Peyer's patch (tissue), 4 donors: Measurements from ENCODE around the gene RGL1.

Experiments
- POLR2A ChIP-seq, 2 donors: fragments of 450-650 bp; IDR thresholded peaks; one replicate each; pipeline ENCODE4 v1.5.1; 2017; ENCODE audit warnings: antibody characterized with exemption in 2 of 2, mild to moderate bottlenecking in 2 of 2, moderate library complexity in 2 of 2
- TF ChIP-seq, protein P1 (sequence below), 6 experiments: fragments of 450-650 bp in 4 of 6; fragments of 200-600 bp in 2 of 6; sonication (generic) in 1 of 6; IDR thresholded peaks; one replicate each; pipeline ENCODE4 v1.5.1; 2017 to 2019; ENCODE audit warnings: antibody characterized with exemption in 6 of 6, mild to moderate bottlenecking in 3 of 6, moderate library complexity in 1 of 6

DNA sequence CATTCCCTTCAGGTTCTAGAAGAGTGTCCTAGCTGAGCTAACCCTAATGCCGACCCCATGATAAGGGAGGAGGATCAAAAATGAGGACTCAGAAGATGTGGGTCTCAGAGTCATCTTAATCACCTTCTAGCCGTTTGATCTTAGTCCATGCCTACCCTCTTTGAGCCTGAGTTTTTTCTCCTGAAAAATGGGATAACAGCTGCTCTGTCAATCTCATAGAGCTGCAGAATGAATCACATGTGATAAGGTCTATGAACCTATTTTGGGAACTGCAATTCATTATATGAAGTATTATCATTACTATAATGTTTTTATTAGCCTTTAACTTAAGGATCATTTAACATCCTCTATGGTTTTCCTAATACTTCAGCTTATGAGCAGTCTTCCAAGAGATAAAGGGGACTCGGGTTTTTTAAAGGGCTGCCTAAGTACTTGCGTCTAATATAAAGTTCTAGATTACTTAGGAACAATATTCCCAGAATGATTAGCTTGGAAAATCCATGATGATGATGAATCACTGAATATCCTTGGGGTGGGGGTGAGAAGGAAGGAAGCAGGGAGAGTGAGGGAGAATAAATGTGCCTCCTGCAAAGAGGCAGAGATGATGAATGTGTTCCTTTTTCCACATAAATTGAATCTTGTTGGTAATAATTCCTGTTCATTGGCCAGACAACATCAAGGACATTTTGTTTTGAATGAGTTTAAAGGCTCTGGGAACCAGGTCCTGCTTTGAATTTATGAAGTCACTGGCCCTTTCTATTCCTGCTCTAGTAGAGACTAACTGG is 165.8 kb downstream of the RGL1 start:
- TF ChIP-seq, protein P1, sequence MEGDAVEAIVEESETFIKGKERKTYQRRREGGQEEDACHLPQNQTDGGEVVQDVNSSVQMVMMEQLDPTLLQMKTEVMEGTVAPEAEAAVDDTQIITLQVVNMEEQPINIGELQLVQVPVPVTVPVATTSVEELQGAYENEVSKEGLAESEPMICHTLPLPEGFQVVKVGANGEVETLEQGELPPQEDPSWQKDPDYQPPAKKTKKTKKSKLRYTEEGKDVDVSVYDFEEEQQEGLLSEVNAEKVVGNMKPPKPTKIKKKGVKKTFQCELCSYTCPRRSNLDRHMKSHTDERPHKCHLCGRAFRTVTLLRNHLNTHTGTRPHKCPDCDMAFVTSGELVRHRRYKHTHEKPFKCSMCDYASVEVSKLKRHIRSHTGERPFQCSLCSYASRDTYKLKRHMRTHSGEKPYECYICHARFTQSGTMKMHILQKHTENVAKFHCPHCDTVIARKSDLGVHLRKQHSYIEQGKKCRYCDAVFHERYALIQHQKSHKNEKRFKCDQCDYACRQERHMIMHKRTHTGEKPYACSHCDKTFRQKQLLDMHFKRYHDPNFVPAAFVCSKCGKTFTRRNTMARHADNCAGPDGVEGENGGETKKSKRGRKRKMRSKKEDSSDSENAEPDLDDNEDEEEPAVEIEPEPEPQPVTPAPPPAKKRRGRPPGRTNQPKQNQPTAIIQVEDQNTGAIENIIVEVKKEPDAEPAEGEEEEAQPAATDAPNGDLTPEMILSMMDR (IDR thresholded peaks at IDR 0.05) = no peak
- TF ChIP-seq POLR2A (IDR thresholded peaks at IDR 0.05) = no peak
